COLO829 (cell line): ENCODE results near the gene SLC6A16.
"Not testable (repeated sequence)": the region's sequence is repeated elsewhere in the genome, so short reads cannot be mapped to it uniquely, and the experiment has no call there.

Experiments used
- DNase-seq: peaks from one replicate; pipeline ENCODE4 v3.0.0; 2012; ENCODE audit warnings: low spot score

Gene SLC6A16

GRCh38 chr19:49328741-49329140 is 3.8 kb upstream of the SLC6A16 start:
- no peak for DNase-seq

- DNase-seq = peak; percentile 36
These were observed 3.0 kb upstream of the SLC6A16 start for GRCh38 chr19:49327878-49328544.

GRCh38 chr19:49326165-49326704 is 1.2 kb upstream of the SLC6A16 start:
- DNase-seq = no peak

- not testable (repeated sequence) for DNase-seq
These were observed 765 bp upstream of the SLC6A16 start for GRCh38 chr19:49325756-49326155.

GRCh38 chr19:49318296-49318695 is 6.7 kb downstream of the SLC6A16 start:
- DNase-seq = no peak

- no peak for DNase-seq
These were observed 8.7 kb downstream of the SLC6A16 start for GRCh38 chr19:49316284-49316683.

GRCh38 chr19:49315111-49315510 is 9.9 kb downstream of the SLC6A16 start:
- no peak for DNase-seq

- no peak for DNase-seq
These were observed 15.9 kb downstream of the SLC6A16 start for GRCh38 chr19:49309087-49309486.

- DNase-seq = not testable (repeated sequence)
These were observed 18.3 kb downstream of the SLC6A16 start for GRCh38 chr19:49306734-49307133.

GRCh38 chr19:49301866-49302252 is 23.1 kb downstream of the SLC6A16 start:
- DNase-seq = no peak

GRCh38 chr19:49301165-49301865 is 23.7 kb downstream of the SLC6A16 start:
- DNase-seq = peak; percentile 61

- not testable (repeated sequence) for DNase-seq
These were observed 26.3 kb downstream of the SLC6A16 start for GRCh38 chr19:49298653-49299052.

- DNase-seq = no peak
These were observed 27.6 kb downstream of the SLC6A16 start for GRCh38 chr19:49297403-49297802.

- DNase-seq = no peak
These were observed 29.6 kb downstream of the SLC6A16 start for GRCh38 chr19:49295208-49295880.

GRCh38 chr19:49294401-49294800 is 30.6 kb downstream of the SLC6A16 start:
- DNase-seq = no peak

- no peak for DNase-seq
These were observed 34.5 kb downstream of the SLC6A16 start for GRCh38 chr19:49290517-49290916.

GRCh38 chr19:49289286-49289685 is 35.7 kb downstream of the SLC6A16 start:
- DNase-seq = not testable (repeated sequence)

- not testable (repeated sequence) for DNase-seq
These were observed 36.8 kb downstream of the SLC6A16 start for GRCh38 chr19:49288205-49288604.

- no peak for DNase-seq
These were observed 37.7 kb downstream of the SLC6A16 start for GRCh38 chr19:49287141-49287770.

- DNase-seq = no peak
These were observed 42.8 kb downstream of the SLC6A16 start for GRCh38 chr19:49282184-49282583.

GRCh38 chr19:49272204-49272603 is 52.8 kb downstream of the SLC6A16 start:
- peak; percentile 16 for DNase-seq

- DNase-seq = no peak
These were observed 53.8 kb downstream of the SLC6A16 start for GRCh38 chr19:49271080-49271753.
